D721Med (cell line): Measurements from ENCODE around the gene CLIC5.

Experiments used
- DNase-seq: peaks from one replicate; pipeline ENCODE4 v3.0.0; 2011; ENCODE audit warnings: low spot score; ENCODE audit not compliant: insufficient read length
- FAIRE-seq: peaks from 2 replicates; lab custom pipeline; 2011; peaks lifted over from hg19 to GRCh38; lab: Jason Lieb, UNC
- TF ChIP-seq, protein P1 (sequence below): IDR thresholded peaks from 2 replicates; pipeline ENCODE4 v1.5.1; 2012; ENCODE audit warnings: mild to moderate bottlenecking, control low read depth; ENCODE audit not compliant: insufficient read depth; ENCODE audit errors: missing control alignments

The CLIC5 gene

DNA sequence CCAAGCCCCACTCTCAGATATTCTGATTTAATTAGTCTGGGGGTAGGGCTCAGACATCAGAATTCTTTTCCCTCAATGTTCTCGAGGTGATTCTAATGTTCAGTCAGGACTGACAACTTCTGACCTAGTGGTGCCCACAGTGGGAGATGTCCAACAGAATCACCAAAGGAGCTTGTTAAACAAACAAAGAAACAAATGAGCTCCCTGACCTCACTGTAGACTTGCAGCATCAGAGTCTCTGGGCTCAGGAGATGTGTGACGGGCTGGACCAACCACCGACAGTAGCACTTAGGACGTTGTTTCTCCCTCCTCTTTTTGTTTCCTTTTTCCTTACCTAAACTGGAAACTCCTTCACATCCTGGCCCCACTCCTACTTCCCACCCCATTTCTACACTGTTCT, 49.3 kb downstream of the CLIC5 start:
- TF ChIP-seq, protein P1, sequence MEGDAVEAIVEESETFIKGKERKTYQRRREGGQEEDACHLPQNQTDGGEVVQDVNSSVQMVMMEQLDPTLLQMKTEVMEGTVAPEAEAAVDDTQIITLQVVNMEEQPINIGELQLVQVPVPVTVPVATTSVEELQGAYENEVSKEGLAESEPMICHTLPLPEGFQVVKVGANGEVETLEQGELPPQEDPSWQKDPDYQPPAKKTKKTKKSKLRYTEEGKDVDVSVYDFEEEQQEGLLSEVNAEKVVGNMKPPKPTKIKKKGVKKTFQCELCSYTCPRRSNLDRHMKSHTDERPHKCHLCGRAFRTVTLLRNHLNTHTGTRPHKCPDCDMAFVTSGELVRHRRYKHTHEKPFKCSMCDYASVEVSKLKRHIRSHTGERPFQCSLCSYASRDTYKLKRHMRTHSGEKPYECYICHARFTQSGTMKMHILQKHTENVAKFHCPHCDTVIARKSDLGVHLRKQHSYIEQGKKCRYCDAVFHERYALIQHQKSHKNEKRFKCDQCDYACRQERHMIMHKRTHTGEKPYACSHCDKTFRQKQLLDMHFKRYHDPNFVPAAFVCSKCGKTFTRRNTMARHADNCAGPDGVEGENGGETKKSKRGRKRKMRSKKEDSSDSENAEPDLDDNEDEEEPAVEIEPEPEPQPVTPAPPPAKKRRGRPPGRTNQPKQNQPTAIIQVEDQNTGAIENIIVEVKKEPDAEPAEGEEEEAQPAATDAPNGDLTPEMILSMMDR, result no peak
- no peak for FAIRE-seq
- DNase-seq, result no peak

DNA sequence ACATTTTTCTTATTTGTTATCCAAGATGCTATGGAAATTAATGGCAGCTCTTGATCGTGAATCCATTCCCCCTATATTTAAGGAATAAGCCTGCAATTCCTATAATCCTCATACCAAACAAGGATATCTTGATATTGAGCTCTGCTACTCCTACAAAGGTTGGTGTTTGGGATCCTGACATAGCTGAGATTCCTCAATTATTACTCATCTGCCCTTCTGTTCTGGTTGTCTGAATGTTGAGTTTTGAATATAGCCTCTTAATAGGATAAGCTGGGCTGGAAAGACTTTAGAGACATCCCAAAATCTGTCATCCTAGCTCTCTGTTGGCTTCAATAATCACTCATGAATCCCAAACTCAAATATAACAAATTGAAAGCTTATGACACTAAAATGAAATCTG, 49.9 kb downstream of the CLIC5 start:
- TF ChIP-seq, protein P1, result no peak
- no peak for DNase-seq
- no peak for FAIRE-seq

DNA sequence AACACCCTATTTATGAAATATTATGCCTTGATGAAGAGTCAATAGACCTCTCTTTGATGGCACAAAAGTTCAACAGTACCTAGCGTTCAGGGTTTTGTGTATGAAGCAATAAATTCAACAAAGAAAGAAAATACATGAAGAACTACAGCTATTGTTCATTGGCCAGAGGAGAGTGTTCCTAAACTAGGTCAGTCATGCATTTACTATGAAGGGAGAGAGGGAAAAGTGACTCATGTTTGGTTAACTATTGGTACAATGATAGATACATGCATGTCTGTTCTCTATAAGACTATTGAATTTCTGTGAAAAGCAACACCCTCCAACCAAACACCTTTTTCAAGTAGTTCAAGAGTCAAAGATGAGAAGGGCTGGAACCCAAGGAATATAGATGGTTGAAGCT, 50.7 kb downstream of the CLIC5 start:
- FAIRE-seq (no peak), DNase-seq (no peak)
- TF ChIP-seq, protein P1, result no peak

DNA sequence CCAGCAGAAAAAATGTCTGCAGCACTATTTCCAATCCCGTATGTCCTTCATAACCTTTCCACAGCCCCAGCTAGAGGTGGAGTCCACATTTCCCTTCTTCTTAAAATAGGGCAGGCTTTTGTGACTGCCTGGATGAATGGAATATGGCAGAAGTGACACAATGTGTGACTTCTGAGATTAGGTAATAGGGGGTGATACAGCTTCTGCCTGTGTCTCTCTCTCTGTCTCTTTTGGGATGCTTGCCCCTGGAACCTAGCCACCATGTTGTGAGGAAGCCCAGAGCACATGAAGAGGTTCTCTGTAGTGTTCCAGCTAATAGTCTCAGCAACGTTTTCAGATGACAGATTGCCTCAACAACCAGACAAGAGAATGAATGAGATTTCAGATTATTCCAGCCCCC, 51.4 kb downstream of the CLIC5 start:
- TF ChIP-seq, protein P1, result no peak
- no peak for DNase-seq
- no peak for FAIRE-seq

DNA sequence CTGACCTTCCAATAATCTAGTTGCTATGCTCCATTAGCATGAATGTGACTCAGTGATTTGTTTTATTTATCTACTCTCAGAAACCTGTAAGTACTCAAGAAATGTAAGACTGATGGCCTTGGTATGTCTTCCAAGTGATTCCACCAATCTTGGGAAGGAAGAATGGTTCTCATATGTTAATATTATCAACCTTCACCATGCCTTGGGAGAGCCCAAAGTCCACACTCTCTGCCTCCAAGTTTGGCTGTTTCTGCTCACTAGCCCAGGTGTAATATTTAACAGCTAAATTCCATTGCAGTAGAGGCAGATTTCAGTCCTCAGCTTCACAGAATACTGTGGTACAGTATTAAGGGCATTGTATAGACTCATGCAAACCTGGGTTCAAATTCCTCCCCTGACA, 51.8 kb downstream of the CLIC5 start:
- FAIRE-seq (no peak), DNase-seq (no peak)
- TF ChIP-seq, protein P1, result no peak

DNA sequence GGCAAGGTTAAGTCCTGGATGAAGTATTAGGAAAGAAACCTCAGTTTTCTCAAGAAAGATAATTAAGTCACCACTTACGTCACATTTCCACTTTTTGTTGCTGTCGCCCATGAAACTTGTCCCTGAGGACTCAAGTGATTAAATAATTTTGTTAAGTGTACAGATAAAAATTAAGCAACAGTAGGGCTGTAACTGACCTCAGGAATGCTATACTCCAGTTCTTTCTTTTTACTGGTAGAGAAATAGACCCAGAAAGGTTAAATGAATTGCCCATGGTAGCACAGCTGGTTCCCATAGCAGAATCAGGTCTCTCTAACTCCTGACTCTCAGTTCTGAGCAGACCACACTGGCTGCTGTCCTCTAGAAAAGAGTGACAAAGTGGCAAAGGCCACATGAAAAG, 54.5 kb downstream of the CLIC5 start:
- TF ChIP-seq, protein P1, result no peak
- FAIRE-seq, result no peak
- DNase-seq, result no peak

DNA sequence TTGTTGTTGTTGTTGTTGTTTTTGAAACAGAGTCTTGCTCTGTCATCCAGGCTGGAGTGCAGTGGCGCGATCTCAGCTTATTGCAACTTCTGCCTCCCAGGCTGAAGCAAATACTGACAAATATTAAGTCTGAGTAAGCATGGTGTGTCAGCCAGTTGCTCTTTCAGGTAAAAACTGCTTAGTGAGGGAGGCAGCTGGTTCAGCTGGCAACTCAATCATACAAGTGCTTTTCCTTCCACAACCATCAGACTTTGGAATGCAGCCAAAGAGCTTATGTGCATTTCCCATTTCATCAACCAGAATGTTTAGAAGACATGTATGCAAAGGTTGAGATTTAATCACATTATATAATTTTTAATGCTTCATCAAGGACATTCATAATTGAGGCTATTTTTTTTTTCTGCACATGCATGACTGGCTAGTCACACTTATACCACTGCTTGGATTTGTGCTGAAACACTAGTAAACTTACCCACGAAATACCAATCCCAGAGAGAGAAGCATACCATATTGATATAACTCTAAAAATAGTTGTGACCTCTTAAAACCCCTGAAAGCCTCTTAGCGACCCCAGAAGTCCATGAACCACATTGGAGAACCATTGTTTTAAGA, 56.0 kb downstream of the CLIC5 start:
- DNase-seq, result no peak
- FAIRE-seq, result no peak
- TF ChIP-seq, protein P1, result no peak
